ENCODE data around the gene MICOS13.
"Not testable (repeated sequence)": the region's sequence is repeated elsewhere in the genome, so short reads cannot be mapped to it uniquely, and the experiment has no call there.

The MICOS13 gene, protein sequence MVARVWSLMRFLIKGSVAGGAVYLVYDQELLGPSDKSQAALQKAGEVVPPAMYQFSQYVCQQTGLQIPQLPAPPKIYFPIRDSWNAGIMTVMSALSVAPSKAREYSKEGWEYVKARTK

DNA sequence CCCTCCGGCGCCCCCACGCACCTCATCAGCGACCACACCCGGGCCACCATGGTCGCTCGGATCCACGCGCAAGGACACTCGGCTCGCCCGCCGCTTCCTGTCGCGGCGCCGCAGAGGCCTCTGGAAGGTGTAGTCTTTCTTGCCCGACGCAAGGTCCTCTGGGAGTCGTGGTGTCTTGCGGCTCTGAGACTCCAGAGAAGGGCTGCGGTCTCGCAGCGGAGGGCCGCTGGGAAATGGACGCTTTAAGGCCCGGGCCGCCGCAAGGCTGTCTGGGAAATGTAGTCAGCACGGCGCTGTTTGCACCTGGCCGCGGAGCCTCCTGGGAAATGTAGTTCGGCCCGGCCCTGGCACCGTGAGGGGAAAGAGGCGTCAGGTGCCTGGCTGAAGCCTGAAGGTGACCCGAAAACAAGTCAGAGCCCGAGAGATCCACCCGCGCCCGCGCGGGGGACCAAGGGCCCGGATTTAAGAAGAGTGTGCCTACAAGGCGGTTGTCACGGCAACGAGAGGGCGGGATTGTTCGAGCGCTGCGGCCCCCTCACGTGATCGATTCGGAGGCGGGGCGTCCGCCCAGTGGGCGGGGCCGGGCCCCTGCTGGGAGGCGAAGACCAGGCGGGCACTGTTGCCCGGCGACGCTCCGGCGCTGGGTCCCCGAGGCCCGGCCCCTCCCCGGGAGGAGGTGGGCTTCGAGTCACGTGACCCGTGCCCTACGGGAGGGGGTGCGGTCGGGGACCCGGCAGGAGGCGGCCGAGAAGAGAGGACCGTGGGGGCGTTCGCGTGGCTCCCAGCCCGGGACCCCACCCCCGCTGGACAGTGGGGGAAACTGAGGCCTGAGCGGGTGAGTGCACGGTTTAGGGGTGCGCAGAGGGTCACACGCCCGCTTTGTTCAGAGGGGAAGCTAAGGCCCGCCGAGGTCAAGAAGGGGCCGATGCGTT is at the start of gene MICOS13, which contains the start of gene HSD11B1L:
TSS of gene MICOS13 (minus strand) at position 80 of the 932 bp plus-strand sequence. CDS start at position 50, 30 bp downstream.
TSS of gene HSD11B1L (plus strand) at position 591 of the 932 bp plus-strand sequence. CDS start 3,806 bp downstream, outside the sequence.
- peak; percentile 95 to 100 (median 99) for DNase-seq

DNA sequence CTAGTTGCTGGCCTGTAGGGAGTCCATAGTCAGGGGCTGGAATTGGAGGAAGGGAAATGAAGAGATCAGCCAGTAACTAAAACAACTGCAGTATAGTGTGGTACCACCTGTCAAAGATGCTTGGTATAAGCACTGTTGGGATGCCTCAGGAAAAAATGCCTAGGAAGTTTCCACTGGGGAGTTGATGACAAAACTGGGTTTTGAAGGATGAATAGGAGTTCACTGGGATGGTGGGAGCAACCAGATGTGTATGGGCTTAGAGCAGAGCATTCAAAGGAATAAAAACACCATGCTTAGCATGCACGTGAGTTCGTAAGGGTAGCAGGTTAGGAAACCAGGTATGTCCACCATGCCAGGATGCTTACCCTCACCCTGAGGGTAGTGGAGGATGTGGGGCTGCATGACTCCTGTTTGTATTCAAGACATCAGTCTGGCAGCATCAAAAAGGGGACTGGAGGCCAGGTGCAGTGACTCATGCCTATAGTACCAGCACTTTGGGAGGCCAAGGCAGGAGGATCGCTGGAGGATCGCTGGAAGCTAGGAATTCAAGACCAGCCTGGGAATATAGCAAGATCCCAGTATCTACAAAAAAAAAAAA is 47.2 kb upstream of the MICOS13 start:
- DNase-seq, result no peak

DNA sequence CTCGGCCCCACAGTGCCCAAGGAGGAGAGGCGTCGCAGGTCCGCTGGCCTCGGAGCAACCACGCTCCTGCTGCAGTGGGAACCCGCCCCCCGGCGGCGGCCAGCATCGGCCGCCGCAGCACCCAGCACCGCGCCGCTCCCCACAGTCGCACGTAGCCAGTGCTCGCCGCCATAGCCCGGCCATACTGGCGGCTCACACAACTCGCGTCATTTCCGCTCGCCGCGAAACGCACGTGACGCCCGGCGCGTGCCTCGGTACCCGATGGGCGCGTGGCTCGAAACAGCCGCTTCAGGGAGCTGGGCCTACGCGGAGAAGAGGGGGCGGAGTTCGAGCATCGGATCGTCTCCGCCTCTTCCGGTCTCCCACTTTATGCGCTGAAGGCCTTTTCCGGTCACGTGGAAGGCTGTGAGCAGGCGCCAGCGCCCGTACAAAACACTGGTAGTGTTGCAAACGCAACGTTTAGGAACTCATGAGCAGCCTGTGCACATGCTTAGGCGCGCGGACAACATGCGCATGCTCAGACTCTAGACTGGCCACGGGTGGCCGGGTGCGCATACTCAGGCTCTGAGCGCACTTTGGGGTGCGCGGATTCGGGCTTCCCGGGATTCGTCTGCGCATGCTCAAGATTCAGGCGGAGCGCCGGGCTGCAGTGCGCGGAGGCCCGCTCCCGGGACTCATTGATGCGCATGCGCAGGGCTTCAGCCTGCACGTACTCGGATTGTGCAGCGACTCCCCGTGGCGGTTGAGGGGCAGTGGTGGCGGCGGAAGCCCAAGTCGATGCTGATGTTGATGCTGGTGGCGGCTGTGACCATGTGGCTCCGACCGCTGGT is 39.9 kb upstream of the MICOS13 start, which contains the start of the genes CATSPERD and LONP1:
TSS of gene CATSPERD (plus strand) at position 677 of the 830 bp plus-strand sequence. CDS start at position 778, 101 bp downstream.
TSS of gene LONP1 (minus strand) at position 186 of the 830 bp plus-strand sequence. CDS start at position 172, 14 bp downstream.
- peak; percentile 65 to 100 (median 98) for DNase-seq

DNA sequence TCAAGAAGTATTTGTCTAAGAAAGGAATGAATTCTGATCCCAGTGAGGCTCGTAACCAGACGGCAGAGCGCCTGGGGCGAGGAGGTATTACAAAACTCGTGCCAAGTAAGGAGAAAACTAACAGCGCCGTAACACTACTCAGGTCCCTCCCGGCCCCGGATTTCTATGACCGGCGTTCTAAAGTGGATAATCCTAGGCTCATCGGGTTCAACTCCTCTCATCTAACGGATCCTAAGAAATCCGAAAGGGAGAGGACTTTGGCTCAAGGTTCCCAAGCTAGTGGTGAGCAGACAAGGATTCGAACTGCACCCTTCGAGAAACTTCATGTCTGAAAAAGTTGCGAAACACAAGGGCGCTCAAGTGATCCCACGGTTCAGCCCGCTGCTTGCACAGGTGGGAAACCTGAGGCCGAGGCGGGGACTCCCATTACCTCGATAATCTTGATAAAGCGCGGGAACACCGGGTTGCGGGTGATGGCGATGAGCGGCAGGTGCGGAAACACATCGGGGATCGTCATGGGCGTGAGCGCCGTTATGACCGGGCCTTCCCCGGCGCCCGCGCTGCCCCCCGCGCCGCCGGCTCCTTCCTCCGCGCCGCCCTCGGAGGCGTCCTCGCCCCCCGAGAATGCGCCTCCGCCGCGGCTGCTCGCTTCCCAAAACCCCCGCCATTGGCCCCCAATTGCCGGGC is 39.1 kb upstream of the MICOS13 start:
- DNase-seq, result peak in 2 of 56 donors; percentile 17 to 45

DNA sequence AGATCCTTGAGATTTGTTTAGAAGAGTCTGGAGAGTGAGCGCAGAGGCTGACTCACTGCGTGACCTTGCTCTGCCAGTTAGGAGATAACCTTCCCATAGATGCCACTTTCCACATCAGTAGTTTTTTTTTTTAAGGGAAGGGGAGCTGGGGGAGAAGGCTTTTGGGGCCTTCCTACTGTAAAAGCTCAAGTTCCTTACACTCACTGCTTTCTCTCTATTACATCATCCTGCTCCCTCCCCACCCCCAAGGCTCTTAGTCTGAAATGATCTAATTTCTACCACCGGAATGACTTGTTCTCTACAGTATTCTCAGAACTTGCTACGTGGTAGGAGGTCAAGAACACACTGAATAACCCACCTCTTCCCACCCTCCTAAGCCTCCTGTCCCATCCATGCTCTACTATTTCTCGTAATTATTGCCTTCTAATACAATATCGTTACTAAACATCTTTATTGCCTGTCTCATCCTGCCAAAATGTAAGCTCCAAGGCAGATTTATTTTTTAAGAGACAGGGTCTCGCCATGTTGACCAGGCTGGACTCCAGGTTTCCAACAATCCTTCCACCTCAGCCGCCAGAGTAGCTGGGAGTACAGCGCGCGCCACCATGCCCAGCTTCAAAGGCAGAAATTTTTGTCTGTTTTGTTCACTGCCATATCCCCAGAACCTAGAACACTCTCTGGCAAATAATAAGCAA is 38.4 kb upstream of the MICOS13 start:
- DNase-seq, result no peak

DNA sequence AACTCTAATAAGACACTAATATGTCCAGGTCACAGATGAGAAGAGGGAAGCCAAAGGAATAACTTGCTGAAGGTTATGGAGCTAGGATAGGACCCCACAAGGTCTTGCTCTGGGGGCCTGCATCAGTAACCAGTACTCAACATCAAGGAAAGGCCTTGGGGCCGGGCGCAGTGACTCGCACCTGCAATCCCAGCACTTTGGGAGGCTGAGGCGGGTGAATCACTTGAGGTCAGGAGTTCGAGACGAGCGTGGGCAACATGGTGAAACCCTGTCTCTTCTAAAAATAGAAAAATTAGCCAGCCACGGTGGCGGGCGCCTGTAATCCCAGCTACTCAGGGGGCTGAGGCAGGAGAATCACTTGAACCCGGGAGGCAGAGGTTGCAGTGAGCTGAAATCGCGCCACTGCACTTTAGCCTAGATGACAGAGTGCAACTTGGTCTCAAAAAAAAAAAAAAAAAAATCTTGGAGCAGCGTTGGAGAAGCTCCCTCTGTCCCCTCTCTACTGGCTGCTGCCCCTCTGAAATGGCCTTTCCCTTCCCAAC is 37.8 kb upstream of the MICOS13 start:
- no peak for DNase-seq

DNA sequence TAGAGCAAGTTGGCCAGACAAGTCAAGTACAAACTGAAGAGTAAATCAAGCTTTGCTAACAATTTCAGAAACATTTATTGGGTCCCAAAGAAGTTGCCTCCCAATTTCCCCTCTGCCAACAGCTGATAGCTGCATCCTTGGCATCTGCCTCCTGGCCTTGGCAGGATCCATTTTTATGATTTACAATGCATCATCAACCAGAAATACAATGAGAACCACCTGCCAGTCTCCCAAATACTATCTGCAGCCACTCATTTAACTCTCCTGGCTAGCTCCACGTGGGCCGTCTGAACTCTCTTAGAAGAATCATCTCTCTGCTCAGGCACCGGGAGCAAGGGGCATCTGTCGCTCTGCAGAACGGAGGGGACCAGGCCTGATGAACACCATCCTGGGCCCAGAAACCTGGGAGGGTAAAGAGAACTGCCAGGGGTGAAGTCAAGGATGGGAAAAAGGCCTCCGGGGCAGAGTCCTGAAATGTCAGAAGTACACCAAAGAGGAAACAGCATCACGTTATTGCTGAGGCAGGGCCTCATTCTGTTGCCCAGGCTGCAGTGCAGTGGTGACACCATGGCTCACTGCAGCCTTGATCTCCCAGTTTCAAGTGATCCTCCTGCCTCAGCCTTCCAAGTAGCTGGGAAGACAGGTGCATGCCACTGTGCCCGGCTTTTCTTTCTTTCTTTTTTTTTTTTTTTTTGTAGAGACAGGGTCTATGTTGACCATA is 37.1 kb upstream of the MICOS13 start:
- DNase-seq, result no peak

DNA sequence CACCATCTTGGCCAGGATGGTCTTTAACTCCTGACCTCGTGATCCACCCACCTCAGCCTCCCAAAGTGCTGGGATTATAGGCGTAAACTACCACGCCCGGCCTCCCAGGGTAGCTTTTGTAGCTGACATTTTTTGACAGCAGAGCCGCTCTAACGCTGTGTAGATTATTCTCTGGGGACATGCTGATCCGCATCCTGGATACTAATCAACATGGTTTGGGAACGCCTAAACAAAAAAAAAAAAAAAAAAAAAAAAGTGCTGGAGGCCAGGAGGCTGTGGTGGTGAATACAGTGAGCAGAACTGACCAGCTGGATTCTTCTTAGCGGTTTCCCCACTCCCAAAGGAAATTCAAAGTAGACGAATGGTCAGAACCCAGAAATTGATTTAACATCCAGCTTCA is 34.5 kb upstream of the MICOS13 start:
- no peak for DNase-seq

DNA sequence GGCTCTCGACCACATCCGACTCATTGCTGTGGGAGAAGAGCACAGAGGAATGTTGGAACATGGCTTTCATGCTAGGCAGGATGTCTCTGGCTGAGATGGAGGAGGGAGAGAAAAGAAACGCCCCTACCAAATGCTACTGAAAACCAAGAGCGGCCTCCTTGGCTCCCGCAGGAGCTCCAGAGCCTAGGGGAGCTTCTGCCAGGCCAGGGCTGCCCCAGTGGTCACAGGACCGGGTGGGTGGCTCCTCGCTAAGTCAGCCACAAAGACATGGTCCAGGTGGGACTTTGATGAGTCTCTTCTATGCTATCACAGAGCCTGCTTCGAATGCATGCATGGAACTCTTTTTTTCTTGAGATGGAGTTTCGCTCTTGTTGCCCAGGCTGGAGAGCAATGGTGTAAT is 32.9 kb upstream of the MICOS13 start:
- no peak for DNase-seq

DNA sequence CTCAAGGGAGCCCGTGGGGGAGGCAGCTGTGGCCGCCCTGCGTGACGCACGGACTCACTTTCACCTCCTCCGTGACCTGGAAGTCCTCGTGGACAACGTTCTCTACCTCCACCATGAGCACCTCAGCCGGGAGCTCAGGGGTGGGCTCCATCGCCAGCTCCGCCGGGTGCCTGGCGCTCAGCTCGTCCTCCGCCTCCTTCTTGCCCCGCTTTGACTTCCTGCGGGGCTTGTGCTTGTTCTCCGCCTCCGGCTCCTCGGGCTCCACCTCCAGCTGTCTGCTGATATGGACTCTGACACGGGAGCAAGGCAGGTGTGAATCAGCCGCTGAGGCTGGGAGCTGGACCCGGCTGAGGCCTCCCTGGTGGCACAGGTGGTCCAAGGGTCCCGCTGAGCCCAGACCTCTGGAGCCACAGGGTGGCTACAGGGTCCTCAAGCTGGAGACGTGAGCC is 31.4 kb upstream of the MICOS13 start:
- DNase-seq, result no peak

DNA sequence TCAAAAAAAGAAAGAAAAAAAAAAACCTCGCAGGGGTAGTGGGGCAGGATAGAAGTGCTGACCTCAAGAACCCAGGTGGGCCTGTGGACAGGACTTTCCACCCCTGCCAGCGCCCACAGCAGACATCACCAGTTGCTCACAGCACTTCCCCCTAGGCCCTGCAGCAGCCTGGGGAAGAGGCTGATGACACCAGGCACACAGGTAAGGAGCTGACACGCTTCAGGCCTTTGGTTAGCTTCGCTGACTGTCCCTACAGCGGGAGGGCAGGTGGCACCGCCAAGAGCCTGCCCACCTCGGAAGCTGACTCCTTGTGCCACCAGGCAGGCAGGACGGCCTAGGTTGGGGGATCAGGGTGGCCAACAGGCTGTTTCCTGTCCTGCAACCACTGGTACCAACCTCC is 30.7 kb upstream of the MICOS13 start:
- DNase-seq, result no peak

DNA sequence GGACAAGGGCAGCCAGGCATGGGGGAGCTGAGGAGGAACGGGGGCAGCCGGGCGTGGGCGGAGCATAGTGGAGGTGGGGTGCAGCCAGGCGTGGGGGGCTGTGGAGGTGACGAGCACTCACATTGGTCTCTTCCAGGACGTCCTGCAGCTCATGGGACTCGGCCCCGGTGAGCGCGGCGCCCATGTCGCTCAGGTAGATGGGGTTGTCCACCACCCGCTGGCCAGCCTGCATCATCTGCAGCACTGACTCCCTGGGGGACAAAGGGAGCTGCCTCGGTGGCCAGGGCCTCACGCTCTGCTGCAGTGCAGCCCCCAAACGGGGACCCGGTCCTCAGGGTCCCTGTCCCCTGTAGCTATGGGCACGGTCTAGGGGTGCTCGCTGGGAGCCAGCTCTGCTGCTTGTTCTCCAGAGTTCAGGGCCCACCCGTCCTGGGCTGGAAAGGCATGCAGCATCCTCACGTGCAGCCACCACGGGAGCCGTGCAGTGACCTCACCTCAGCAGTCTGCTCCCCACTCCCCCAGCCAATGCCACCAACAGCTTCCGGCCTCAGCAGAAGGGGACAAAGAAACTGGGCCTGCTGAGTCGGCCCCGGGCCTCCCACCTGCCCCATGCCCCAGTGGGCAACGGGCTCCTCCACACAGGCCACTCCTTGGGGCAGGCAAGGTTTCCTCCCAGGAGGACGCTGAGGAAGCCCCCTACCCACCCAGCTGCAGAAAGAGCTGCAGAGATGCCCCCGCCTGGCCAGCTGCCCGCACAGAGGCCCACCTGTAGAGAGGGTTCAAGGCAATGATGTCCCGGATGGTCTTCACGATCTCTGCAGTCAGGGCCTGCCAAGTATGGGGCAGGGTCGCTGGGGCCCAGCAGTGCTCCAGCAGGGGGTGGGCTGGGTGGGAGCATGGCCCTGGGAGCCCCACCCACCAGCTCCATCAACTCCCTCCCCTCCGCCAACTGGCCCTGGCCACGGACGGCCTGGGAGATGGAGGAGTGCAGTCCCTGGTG is 27.6 kb upstream of the MICOS13 start:
- DNase-seq, result no peak

DNA sequence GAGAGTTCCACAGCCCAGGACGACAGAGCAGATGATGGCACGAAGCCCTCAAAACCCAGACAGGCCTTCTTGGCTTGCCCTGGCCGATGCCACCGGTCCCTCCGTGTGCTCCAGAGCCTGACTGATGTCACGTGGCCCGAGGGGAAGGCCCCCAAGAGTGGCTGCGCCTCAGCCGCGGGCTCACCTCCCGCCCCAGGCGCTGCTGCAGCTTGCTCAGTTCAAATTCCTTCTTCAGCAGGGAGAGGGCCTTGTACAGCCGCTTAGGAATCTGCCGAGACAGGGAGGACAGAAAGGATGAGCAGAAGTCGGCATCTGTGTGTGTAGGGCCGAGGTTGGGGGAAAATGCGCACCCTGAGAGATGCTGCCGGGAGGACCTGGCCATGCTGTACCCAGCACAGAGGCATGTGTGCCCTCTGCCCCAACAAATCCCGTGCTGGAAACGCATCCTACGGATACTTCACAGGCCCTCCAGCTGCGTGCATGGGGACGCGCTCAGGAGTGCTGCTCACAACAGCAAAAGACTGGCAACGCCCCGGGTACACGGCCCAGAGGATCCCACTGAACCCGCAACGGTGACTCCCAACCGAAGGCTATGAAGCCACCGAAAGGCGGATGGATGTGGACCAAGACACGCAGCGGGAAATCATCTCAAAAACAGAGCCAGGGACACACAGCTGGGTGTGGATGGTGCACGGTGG is 26.7 kb upstream of the MICOS13 start:
- DNase-seq, result no peak

DNA sequence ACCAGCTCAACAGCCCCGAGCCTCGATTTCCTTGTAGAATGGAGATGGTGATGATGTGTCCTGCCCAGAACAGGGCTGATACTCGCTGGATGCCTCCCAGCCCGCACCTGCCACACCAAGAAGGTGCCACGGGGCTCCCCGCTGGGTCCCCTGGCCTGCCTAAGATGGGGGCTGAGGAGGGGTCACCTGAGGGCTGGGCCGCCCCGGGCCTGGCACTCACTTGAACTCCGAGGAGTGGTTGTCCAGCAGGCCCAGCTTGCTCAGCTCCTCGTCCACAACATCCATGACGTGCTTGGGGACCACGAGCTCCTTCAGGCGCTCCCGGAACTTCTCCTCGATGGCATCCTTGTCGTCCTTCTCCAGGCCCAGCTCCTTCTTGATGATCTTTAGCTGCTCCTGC is 25.2 kb upstream of the MICOS13 start:
- no peak for DNase-seq

DNA sequence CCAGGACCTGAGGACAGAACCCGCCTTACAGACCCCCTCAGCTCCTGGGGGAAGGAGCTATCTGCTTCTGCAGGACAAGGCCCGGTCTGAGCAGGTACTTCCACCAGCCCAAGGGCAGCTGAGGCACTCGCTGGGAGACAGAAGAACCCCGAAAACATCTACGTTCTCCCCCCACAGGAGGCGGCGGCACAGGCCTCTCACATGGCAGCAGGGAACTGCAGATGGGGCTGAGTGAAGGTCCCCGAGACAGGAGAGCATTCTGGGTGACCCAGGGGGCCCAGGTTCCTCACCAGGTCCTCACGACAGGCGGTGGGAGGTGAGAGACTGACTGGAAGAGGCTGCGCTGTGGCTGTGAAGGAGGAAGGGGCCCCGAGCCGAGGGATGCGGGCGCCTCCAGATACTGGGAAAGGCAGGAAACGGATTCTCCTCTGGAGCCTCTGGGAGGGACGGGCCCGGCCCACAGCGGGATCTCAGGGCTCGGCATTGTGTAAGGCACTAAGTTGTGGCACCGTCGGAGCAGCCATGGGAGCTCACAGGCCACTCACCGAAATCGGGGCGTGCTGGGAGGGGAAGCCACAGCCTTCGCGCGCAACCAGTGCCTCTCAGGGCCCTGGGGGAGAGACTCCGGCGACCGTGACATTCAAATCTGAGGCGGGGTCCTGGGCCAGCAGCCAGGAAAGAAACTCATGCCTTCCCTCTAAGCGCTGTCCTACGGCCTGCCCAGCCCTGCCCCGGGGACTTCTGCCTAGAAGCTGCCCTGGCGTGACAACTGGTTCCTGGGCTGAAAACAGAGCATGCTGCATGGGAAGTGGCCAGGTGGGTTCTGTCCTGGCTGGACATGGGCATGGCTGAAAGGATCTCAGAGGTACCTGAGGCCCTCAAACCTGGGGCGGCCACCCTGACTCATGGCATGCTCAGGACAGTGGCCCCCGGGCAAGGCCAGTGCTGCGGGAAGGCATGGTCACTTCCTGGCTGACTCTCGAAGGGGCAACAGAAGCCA is 23.8 kb upstream of the MICOS13 start:
- DNase-seq, result no peak

DNA sequence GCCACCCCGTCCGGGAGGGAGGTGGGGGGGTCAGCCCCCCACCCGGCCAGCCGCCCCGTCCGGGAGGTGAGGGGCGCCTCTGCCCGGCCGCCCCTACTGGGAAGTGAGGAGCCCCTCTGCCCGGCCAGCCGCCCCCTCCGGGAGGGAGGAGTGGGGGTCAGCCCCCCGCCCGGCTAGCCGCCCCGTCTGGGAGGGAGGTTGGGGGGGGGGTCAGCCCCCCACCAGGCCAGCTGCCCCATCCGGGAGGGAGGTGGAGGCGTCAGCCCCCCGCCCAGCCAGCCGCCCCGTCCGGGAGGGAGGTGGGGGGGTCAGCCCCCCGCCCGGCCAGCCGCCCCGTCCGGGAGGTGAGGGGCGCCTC is 21.7 kb upstream of the MICOS13 start:
- DNase-seq, result not testable (repeated sequence)

All from nucleus accumbens (tissue), 56 donors.